ENCODE measurements around the gene EIF4B. TPM values are rescaled to one million over a fixed set of nuclear protein-coding genes. Genes with fewer than 3 reads are reported as not detected.

EIF4B gene
- polyA plus RNA-seq, 3 donors = 463 to 529 (median 471) TPM

- no peak for DNase-seq
These were observed 61.1 kb downstream of the EIF4B start for GRCh38 chr12:53067074-53067992.

- DNase-seq = no peak
These were observed 61.9 kb downstream of the EIF4B start for GRCh38 chr12:53067993-53068770.

- no peak for DNase-seq
These were observed 62.7 kb downstream of the EIF4B start for GRCh38 chr12:53068811-53069585.

- no peak for DNase-seq
These were observed 63.6 kb downstream of the EIF4B start for GRCh38 chr12:53069621-53070410.

- no peak for DNase-seq
These were observed 64.7 kb downstream of the EIF4B start for GRCh38 chr12:53070877-53071492.

- DNase-seq = no peak
These were observed 65.6 kb downstream of the EIF4B start for GRCh38 chr12:53071591-53072551.

- DNase-seq = no peak
These were observed 67.6 kb downstream of the EIF4B start for GRCh38 chr12:53073881-53074280.

- no peak for DNase-seq
These were observed 68.2 kb downstream of the EIF4B start for GRCh38 chr12:53074283-53074998.

- no peak for DNase-seq
These were observed 68.7 kb downstream of the EIF4B start for GRCh38 chr12:53074999-53075370.

GRCh38 chr12:53076461-53076860 lies 70.2 kb downstream of the EIF4B start:
- no peak for DNase-seq

- DNase-seq = no peak
These were observed 70.8 kb downstream of the EIF4B start for GRCh38 chr12:53077030-53077429.

GRCh38 chr12:53078425-53079225 lies 72.4 kb downstream of the EIF4B start:
- no peak for DNase-seq

- DNase-seq = peak; percentile 96
These were observed 73.2 kb downstream of the EIF4B start, which contains the start of gene SPRYD3 for GRCh38 chr12:53079226-53080117. Gene SPRYD3 (minus strand): TSS chr12:53079390. CDS start chr12:53079333, 57 bp downstream.

GRCh38 chr12:53082637-53083175 lies 76.5 kb downstream of the EIF4B start:
- no peak for DNase-seq

GRCh38 chr12:53086361-53086760 lies 80.1 kb downstream of the EIF4B start:
- DNase-seq = no peak

GRCh38 chr12:53090105-53090504 lies 83.8 kb downstream of the EIF4B start:
- no peak for DNase-seq

- DNase-seq = no peak
These were observed 84.3 kb downstream of the EIF4B start for GRCh38 chr12:53090554-53090953.
